Femur (tissue), 1 donor: ENCODE data around the gene CHCHD4.

Experiments used
- DNase-seq: peaks from one replicate; pipeline ENCODE4 v3.0.0-alpha.2; 2017

Gene CHCHD4

DNA sequence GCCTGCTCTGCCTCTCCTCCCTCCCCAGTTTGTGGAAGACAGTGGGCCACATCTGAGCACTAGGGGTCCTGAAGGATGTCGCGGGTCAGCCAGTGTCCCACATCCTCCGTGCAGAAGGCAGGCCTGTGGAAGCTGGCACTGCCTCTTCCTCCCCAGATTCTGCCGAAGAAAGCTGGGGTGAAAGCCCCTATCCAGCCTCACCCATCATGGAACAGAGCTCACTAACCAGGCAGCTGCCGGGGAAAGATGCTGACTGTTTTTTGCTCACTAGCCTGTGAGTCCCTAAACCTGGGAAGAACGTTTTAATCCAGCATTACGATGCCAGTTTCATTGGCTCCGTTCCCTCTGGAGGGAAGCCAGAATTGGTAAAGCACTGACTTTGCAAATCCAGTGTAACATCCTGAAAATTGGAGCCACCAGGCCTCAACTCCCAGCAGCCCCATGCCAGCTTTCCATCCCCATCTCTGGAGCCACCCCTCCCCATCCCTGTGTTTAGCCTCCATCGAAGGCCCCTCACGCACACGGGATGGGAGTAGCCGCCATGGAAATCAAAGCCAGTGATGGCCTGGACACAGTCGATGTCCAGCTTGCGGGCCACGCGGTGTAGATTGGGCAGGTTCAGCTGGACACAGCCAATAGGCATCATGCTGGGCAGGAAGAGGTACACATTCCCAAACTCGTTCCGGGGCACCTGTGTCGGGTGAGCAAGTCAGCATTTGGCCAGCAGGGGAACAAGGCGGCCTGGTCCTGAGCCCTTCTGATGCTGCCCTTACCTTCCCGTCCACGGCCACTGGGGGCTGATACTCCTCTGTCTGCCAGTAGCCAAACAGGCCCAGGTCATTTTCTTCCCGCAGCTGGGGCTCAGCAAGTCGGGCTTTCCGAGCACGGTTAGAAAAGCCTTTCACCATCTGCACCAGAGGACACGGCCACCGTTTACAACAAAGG, 23.6 kb upstream of the CHCHD4 start:
- peak; percentile 29 for DNase-seq

- DNase-seq: peak; percentile 11
Observed at GRCh38 chr3:14147617-14148016, 22.9 kb upstream of the CHCHD4 start.

DNA sequence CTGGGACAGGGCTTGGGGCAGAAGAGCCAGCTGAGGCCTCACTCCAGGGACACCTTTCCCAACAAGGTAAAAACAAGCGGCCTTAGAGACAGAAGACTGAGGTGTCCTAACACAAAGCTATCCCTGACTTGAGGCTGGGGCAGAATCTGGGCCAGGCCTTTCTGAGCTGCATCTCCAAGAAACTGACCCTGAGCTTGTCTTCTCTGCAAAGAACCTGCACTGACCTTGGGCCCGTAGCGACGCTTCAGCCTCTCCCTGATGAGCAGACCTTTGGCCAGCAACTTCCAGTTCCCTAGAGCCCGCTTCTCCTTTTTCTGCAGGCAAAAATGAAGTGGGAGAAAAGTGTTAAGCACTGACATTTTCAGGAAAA, 22.4 kb upstream of the CHCHD4 start:
- DNase-seq: peak; percentile 11

DNA sequence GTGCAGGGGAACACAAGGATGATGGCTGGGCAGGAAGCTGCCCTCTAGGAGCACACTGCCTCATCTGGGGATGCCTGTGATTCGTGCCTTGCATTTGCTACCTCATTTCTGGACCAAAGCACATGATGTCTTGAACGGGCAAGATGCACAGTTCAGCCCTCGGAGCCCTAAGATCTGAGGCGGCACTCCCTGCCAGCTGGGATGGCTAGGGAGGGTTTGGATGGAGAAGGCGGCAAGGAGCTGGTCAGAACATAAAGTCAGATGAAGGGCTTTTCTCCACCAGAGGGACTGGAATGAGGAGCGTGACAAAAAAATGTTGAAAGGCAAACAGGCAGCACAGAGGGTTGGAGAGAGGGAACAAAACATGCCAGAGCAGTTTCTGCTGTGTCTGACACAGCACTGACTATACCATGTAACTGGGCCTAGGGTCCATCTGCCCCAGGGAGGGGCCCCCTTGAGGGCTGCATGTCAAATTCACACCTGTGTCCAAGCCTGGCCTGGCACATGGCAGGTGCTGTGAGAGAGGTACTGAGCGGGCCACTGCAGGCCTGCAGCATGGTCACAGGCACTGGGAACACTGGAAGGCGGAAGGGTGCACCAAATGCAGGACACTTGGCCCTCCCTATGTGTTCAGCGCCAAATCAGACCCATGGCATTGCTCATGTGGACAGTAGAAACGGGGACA, 21.9 kb upstream of the CHCHD4 start:
- peak; percentile 18 for DNase-seq

GRCh38 chr3:14145670-14146380, 21.2 kb upstream of the CHCHD4 start:
- peak; percentile 23 for DNase-seq

GRCh38 chr3:14145236-14145635, 20.6 kb upstream of the CHCHD4 start:
- peak; percentile 21 for DNase-seq

DNA sequence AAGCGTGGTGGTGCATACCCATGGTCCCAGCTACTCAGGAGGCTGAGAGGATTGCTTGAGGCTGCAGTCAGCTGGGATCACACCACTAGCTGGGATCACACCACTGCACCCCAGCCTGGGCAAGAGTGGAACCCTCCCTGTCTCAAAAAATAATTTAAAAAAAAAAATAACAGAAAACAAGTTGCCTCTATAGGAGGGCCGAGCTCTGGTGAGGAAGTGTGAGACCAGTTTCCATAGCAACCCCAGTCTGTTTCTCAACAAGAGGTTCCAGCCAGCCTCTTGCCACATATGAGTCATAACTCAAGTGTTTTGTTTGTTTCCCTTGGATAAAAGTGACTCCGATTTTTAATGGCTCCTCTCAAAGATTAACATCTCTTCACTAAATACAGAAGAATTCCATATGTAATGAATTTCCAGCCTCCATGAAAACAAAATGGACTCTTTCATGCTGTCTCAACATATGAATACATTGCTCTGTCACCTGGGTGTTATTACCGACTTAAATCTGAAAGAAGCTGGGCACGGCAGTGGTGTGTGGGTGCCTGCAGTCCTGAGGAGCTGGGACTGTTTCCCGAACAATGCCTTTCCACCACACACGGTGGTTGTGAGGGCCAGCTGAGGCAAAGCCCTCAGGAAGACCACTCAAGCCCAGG, 19.9 kb upstream of the CHCHD4 start:
- DNase-seq: peak; percentile 89

DNA sequence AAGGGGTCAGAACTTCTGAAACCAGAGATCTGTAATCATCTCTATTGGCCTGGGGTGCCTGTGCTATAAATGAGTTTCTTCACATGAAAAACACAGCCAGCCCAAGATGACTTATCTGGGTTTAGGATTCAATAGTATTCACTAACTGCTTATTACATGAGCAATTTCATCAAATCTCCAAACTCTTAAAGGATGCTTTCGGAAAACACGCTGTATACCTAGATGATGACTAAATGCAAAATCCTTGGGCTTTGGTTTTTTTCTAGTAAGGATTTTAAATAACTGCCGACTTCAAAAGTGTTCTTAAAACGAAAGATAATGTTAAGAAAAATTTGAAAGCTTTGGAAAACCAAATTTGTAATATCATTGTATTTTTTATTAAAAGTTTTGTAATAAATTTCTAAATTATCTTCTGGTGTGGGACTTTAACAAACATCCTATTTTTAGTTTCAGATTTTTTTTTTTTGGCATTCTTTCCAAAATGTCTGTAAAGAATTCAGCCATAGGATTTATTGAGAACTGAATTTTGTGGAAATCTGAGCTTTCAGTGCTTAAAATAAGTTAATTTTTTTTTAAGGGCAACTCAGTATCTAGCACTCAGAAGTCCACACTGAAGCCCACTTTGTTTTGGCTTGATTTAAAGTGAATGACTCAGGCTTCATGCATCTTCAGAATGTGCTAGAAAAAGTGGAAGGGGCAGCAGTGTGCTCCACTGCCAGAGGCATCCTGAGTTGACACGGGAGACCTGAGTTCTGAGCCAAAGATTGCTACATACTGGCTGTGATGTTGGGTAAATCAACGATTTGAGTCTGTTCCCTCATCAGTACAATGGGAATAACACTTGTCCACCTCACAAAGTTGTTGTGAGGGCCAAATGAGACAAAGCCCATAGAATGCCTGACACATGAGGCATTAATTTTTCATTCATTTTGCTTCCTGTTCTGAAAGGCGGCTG, 18.9 kb upstream of the CHCHD4 start:
- peak; percentile 59 for DNase-seq

- DNase-seq: no peak
Observed at GRCh38 chr3:14142567-14143270, 18.0 kb upstream of the CHCHD4 start.

- no peak for DNase-seq
Observed at GRCh38 chr3:14141602-14142341, 17.1 kb upstream of the CHCHD4 start.

DNA sequence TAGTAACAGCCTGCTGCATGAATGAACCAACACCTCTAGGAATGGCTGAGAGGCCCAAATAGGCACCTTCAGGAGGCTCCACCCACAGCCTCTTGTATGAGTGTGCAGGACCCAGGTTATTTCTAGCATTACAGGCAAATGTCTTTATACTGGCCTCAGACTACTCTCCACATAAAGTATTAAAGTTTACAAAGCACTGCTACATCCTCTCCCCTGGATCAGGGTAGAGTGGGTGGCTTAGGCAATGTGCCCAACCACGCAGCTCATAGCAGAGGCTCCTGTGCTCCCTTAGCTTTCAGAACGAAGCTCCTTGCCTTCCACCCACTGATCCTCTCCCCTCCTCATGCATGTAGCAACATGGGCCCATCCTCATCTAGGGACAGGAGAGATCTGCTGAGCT, 16.5 kb upstream of the CHCHD4 start:
- DNase-seq: no peak

DNA sequence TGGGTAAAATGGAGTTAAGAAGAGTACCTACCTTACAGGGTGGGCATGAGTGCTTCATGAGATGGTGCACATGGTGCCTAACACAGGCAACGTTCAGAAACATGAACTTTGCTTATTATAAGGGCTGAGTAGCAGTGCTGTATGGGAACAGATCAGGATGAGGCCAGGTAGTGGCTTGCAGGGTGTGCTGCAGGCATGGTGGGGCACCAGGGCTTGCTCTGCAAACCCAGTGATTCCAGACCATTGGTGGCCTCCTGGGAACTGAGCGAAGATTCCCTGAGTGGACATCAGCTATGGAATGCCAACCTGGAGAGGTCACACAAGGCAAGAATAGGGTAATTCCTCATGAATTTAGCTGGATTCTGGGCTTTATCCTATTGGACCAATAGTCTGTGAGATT, 16.0 kb upstream of the CHCHD4 start:
- DNase-seq: no peak

- DNase-seq: no peak
Observed at GRCh38 chr3:14139771-14140170, 15.1 kb upstream of the CHCHD4 start.

DNA sequence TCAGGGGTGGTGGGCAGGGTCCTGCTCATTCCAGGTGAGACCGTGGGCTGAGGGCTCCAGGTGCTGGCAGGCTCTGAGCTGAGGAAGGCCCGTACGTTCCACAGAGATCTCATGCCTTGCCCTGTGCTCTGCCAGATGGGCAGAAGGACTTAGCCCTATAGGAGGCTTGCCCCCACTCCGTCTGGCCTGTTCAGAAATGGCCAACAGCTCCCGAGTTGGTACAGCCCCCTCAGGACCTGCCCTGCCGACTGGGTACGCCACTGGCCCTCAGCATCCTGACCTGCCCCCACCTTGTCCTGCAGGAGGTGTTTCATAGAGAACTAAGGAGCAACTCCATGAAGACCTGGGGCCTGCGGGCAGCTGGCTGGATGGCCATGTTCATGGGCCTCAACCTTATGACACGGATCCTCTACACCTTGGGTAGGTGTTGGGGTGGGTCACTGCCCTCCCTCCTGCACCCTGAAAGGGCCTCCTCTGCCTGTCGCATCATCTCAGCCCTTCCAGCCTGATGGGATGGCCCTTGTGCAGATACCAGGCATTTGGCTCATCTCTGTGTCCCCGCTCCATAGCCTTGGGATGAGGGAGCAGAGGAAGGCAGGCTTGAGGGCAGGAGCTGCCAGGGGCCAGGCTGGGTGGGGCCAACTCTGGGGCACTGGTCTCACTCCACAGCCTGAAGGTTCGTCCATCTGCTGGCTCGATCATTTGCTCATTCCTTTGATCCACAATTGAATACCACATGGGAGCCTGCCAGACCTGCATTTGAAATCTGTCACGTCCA, 14.4 kb upstream of the CHCHD4 start:
- DNase-seq: no peak

DNA sequence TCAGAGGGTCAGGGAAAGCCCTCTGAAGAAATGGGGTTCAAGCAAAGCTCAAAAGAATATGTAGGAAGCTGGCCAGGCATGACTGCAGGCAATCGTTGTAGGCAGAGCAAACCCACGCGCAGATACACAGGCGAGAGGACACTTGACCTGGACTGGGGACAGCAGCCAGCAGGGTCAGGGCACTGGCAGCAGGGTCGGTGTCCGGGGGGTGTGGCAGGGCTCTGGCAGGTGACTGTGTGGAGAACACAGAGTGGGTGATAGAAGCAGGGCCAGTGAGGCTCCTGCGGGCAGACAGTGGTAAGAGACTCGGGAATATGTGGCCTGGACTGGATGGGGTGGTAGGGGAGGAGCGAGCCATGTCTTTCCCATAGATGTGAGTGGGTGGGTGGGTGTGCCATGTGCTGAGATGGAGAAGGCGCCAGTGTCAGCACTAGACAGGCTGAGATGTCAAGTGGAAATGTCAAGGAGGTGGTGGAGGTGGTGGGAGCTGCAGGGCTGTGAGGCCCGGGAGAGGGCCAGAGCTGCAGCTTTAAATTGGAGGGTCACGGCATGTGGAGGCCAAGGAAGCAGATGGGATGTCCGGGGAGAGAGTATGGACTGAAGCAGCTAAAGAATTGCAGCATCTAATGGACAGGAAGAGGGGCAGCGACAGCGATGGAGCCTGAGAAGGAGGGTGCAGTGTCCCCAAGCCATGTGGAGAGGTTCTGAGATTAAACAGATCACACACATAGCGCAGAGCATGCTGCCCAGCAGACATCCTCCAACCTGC, 13.6 kb upstream of the CHCHD4 start:
- DNase-seq: no peak

DNA sequence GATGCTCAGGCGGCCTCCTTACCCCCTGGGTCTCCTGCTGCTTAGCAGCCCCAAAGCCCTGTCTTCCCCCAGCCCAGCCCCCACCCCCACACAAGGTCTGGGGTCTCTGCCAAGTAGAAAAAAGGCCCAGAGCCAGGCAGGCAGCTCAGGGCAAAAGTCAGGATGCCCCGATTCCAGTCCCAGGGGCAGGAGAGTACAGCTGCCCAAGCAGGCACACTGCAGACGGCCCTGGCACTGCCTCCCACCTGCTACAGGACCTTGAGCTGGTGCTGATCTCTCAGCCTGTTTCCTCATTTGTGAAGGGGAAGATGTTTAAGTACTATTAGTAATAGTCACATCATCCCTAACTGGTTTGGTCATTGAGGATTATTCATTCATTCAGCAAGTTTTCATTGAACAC, 12.8 kb upstream of the CHCHD4 start:
- no peak for DNase-seq

GRCh38 chr3:14137004-14137403, 12.3 kb upstream of the CHCHD4 start:
- no peak for DNase-seq

- no peak for DNase-seq
Observed at GRCh38 chr3:14135581-14135980, 10.9 kb upstream of the CHCHD4 start.

DNA sequence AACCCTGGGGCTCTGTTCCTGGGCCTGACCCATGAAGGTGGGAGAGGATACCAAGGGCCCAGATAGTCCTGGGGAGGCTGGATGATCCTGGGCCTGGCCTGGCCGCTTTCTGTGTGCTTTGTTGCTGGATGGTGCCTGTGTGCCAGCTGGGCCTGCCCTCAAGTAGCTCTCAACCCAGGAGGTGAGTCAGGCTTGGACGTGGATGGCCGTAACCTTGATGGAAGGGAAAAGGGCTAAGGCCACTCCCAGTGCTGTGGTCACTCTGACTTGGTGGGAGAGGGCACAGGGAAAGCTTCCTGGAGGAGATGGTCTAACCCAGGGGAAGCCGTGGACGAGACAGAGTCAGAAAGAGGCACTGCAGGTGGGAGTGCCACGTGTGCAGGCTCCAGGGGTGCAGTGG, 9.6 kb upstream of the CHCHD4 start:
- DNase-seq: no peak
